Kidney tubule cell (primary cell): Measurements from ENCODE around the gene ENDOV.
A peak's percentile ranks its signal among the peaks of the same experiment; 100 is the strongest.

Experiments
- DNase-seq: peaks from one replicate; pipeline ENCODE4 v3.0.0-alpha.2; 2018; ENCODE audit warnings: low spot score

The ENDOV gene

GRCh38 chr17:80416260-80416939 lies 1.4 kb downstream of the ENDOV start:
- no peak for DNase-seq

GRCh38 chr17:80416940-80417293 lies 1.9 kb downstream of the ENDOV start:
- DNase-seq, result no peak

- no peak for DNase-seq
Observed at GRCh38 chr17:80418589-80418988, 3.6 kb downstream of the ENDOV start.

GRCh38 chr17:80419255-80419654 lies 4.3 kb downstream of the ENDOV start:
- DNase-seq, result no peak

GRCh38 chr17:80421381-80422090 lies 6.6 kb downstream of the ENDOV start:
- DNase-seq, result no peak

- no peak for DNase-seq
Observed at GRCh38 chr17:80422276-80422675, 7.3 kb downstream of the ENDOV start.

- DNase-seq, result no peak
Observed at GRCh38 chr17:80422981-80423380, 8.0 kb downstream of the ENDOV start.

GRCh38 chr17:80423536-80424225 lies 8.7 kb downstream of the ENDOV start:
- DNase-seq, result no peak

- no peak for DNase-seq
Observed at GRCh38 chr17:80424261-80424660, 9.3 kb downstream of the ENDOV start.

GRCh38 chr17:80424878-80425765 lies 10.2 kb downstream of the ENDOV start:
- no peak for DNase-seq

GRCh38 chr17:80425835-80426426 lies 11.0 kb downstream of the ENDOV start:
- no peak for DNase-seq

GRCh38 chr17:80426671-80427326 lies 11.8 kb downstream of the ENDOV start:
- DNase-seq, result peak; percentile 68

- DNase-seq, result no peak
Observed at GRCh38 chr17:80427366-80428282, 12.7 kb downstream of the ENDOV start.

- DNase-seq, result no peak
Observed at GRCh38 chr17:80428363-80428762, 13.4 kb downstream of the ENDOV start.

- DNase-seq, result no peak
Observed at GRCh38 chr17:80428796-80429195, 13.8 kb downstream of the ENDOV start.

GRCh38 chr17:80429356-80430275 lies 14.6 kb downstream of the ENDOV start:
- DNase-seq, result no peak

GRCh38 chr17:80430446-80431245 lies 15.7 kb downstream of the ENDOV start:
- DNase-seq, result no peak
